VCaP (cell line): ENCODE measurements around the gene BDKRB1.

Experiments
- H3K27ac ChIP-seq: fragments of 450-650 bp; 2 replicates; pipeline ENCODE4 v1.5.1; 2017
- CTCF ChIP-seq: fragments of 450-650 bp; conservative IDR thresholded peaks from 2 replicates; pipeline ENCODE4 v1.5.1; 2017; ENCODE audit warnings: mild to moderate bottlenecking, moderate library complexity

The BDKRB1 gene

GRCh38 chr14:96214793-96215192 is 41.2 kb upstream of the BDKRB1 start:
- no peak for TF ChIP-seq CTCF
- no peak overlapping the region for H3K27ac ChIP-seq

GRCh38 chr14:96215452-96216244 is 40.4 kb upstream of the BDKRB1 start:
- no peak overlapping the region for H3K27ac ChIP-seq
- TF ChIP-seq CTCF: no peak

GRCh38 chr14:96216627-96217026 is 39.4 kb upstream of the BDKRB1 start:
- no peak overlapping the region for H3K27ac ChIP-seq

GRCh38 chr14:96217376-96217913 is 38.6 kb upstream of the BDKRB1 start:
- no peak for TF ChIP-seq CTCF
- no peak overlapping the region for H3K27ac ChIP-seq

More at GRCh38 chr14:96216627-96217026, 39.4 kb upstream of the BDKRB1 start:
- no peak for TF ChIP-seq CTCF

- TF ChIP-seq CTCF: no peak
Observed at GRCh38 chr14:96221109-96221650, 34.8 kb upstream of the BDKRB1 start.

GRCh38 chr14:96221841-96222240 is 34.2 kb upstream of the BDKRB1 start:
- no peak overlapping the region for H3K27ac ChIP-seq
- no peak for TF ChIP-seq CTCF

More at GRCh38 chr14:96221109-96221650, 34.8 kb upstream of the BDKRB1 start:
- H3K27ac ChIP-seq: no peak overlapping the region

GRCh38 chr14:96224480-96225096 is 31.4 kb upstream of the BDKRB1 start:
- H3K27ac ChIP-seq: no peak overlapping the region
- no peak for TF ChIP-seq CTCF
